Measurements from ENCODE around the gene USP38.

DNA sequence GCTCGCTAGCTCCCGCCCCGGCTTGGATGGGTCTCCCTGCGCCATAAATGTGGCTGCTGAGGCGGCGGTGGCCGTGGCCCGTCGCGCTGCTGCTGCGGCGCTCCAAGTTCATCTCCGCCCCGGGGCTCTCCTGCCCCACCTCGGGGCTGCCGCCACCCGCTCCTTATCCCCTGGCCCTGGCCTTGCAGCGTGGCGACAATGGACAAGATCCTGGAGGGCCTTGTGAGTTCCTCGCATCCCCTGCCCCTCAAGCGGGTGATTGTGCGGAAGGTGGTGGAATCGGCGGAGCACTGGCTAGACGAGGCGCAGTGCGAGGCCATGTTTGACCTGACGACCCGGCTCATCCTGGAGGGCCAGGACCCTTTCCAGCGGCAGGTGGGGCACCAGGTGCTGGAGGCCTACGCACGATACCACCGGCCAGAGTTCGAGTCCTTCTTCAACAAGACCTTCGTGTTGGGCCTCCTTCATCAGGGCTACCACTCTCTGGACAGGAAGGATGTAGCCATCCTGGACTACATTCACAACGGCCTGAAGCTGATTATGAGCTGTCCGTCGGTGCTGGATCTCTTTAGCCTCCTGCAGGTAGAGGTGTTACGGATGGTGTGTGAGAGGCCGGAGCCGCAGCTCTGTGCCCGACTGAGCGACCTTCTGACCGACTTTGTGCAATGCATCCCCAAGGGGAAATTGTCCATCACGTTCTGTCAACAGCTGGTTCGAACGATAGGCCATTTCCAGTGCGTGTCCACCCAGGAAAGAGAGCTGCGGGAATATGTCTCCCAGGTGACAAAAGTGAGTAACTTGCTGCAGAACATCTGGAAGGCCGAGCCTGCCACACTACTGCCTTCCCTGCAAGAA is 763 bp downstream of the USP38 start:
- TF ChIP-seq, protein P1, sequence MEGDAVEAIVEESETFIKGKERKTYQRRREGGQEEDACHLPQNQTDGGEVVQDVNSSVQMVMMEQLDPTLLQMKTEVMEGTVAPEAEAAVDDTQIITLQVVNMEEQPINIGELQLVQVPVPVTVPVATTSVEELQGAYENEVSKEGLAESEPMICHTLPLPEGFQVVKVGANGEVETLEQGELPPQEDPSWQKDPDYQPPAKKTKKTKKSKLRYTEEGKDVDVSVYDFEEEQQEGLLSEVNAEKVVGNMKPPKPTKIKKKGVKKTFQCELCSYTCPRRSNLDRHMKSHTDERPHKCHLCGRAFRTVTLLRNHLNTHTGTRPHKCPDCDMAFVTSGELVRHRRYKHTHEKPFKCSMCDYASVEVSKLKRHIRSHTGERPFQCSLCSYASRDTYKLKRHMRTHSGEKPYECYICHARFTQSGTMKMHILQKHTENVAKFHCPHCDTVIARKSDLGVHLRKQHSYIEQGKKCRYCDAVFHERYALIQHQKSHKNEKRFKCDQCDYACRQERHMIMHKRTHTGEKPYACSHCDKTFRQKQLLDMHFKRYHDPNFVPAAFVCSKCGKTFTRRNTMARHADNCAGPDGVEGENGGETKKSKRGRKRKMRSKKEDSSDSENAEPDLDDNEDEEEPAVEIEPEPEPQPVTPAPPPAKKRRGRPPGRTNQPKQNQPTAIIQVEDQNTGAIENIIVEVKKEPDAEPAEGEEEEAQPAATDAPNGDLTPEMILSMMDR (IDR thresholded peaks at IDR 0.05; ENCODE audit: low read depth, low read length, poor library complexity, severe bottlenecking), result peak; percentile 19
- TF ChIP-seq EZH2phosphoT487 (IDR thresholded peaks at IDR 0.05; ENCODE audit: borderline replicate concordance, low read length), result no peak

All from DOHH2 (cell line).